HepG2 (cell line): ENCODE data around the gene WNT3A. TPM values are rescaled to one million over a fixed set of nuclear protein-coding genes. Genes with fewer than 3 reads are reported as not detected.

Source experiments
- ADNP ChIP-seq: sonication (generic); formaldehyde crosslinking; IDR thresholded peaks from 2 replicates; pipeline ENCODE4 v1.4.0; 2020; ENCODE audit warnings: missing genetic modification reagents
- AGO1 ChIP-seq: fragments of 200-400 bp; formaldehyde crosslinking; IDR thresholded peaks from 2 replicates; pipeline ENCODE4 v1.6.1; 2017; ENCODE audit warnings: mild to moderate bottlenecking, low read depth, low read length, moderate library complexity; ENCODE audit not compliant: poor library complexity, severe bottlenecking
- ATF7 ChIP-seq, 2 experiments: fragments of 450-650 bp in 1 of 2; sonication (generic) in 1 of 2; formaldehyde crosslinking in 1 of 2; IDR thresholded peaks; 2 replicates each; pipeline versions ENCODE4 v1.4.0 to v1.6.1; 2016 to 2020; ENCODE audit warnings: antibody characterized with exemption in 1 of 2, mild to moderate bottlenecking in 1 of 2, missing genetic modification reagents in 1 of 2
- FOSL2 ChIP-seq: sonication (generic); formaldehyde crosslinking; IDR thresholded peaks from 2 replicates; pipeline ENCODE4 v1.4.0; 2020; ENCODE audit warnings: missing genetic modification reagents
- HMG20B ChIP-seq: conservative IDR thresholded peaks from 2 replicates; pipeline ENCODE4 v1.6.1; 2016; ENCODE audit warnings: missing genetic modification reagents, missing compliant biosample characterization
- JUND ChIP-seq: sonication (generic); formaldehyde crosslinking; IDR thresholded peaks from 2 replicates; pipeline ENCODE4 v1.8.0; 2022; ENCODE audit warnings: mild to moderate bottlenecking, missing genetic modification reagents
- KLF13 ChIP-seq: sonication (generic); formaldehyde crosslinking; IDR thresholded peaks from 2 replicates; pipeline ENCODE4 v1.4.0; 2020; ENCODE audit warnings: mild to moderate bottlenecking, missing genetic modification reagents
- MIER3 ChIP-seq: IDR thresholded peaks from 2 replicates; pipeline ENCODE4 v1.6.1; 2016; ENCODE audit warnings: missing compliant biosample characterization, borderline replicate concordance
- RFXANK ChIP-seq: IDR thresholded peaks from 2 replicates; pipeline ENCODE4 v1.6.1; 2016
- SMC3 ChIP-seq: IDR thresholded peaks from 2 replicates; pipeline ENCODE4 v1.6.1; 2011; ENCODE audit warnings: low read length, improper control_type of control experiment
- TBX3 ChIP-seq: fragments of 450-650 bp; IDR thresholded peaks from 2 replicates; pipeline ENCODE4 v1.6.1; 2017; ENCODE audit warnings: antibody characterized with exemption, mild to moderate bottlenecking, inconsistent platforms, borderline replicate concordance
- TMF1 ChIP-seq: sonication (generic); formaldehyde crosslinking; IDR thresholded peaks from 2 replicates; pipeline ENCODE4 v1.8.1; 2022; ENCODE audit warnings: low read depth, missing genetic modification reagents
- TOE1 ChIP-seq: sonication (generic); formaldehyde crosslinking; IDR thresholded peaks from 2 replicates; pipeline ENCODE4 v1.4.0; 2020; ENCODE audit warnings: mild to moderate bottlenecking, missing genetic modification reagents
- ZBTB38 ChIP-seq: sonication (generic); formaldehyde crosslinking; IDR thresholded peaks from 2 replicates; pipeline ENCODE4 v1.5.1; 2020; ENCODE audit warnings: mild to moderate bottlenecking, missing genetic modification reagents
- ZNF136 ChIP-seq: sonication (generic); formaldehyde crosslinking; IDR thresholded peaks from 2 replicates; pipeline ENCODE4 v1.8.1; 2022; ENCODE audit warnings: low read depth, mild to moderate bottlenecking, moderate library complexity, missing genetic modification reagents
- ZNF34 ChIP-seq: sonication (generic); formaldehyde crosslinking; IDR thresholded peaks from 2 replicates; pipeline ENCODE4 v1.4.0; 2020; ENCODE audit warnings: mild to moderate bottlenecking, missing genetic modification reagents, borderline replicate concordance
- ZNF367 ChIP-seq: sonication (generic); formaldehyde crosslinking; IDR thresholded peaks from 2 replicates; pipeline ENCODE4 v1.4.0; 2020; ENCODE audit warnings: missing genetic modification reagents, borderline replicate concordance
- ZNF432 ChIP-seq: sonication (generic); formaldehyde crosslinking; IDR thresholded peaks from 2 replicates; pipeline ENCODE4 v1.5.0; 2020; ENCODE audit warnings: missing genetic modification reagents, mild to moderate bottlenecking, borderline replicate concordance
- ZNF441 ChIP-seq: sonication (generic); formaldehyde crosslinking; IDR thresholded peaks from 2 replicates; pipeline ENCODE4 v1.7.0; 2021; ENCODE audit warnings: missing genetic modification reagents, borderline replicate concordance
- ZNF558 ChIP-seq: sonication (generic); formaldehyde crosslinking; IDR thresholded peaks from 2 replicates; pipeline ENCODE4 v1.9.0; 2022; ENCODE audit warnings: mild to moderate bottlenecking, missing genetic modification reagents, borderline replicate concordance
- ZNF660 ChIP-seq: sonication (generic); formaldehyde crosslinking; IDR thresholded peaks from 2 replicates; pipeline ENCODE4 v1.5.1; 2020; ENCODE audit warnings: mild to moderate bottlenecking, low read depth, missing genetic modification reagents, borderline replicate concordance
- ZNF674 ChIP-seq: sonication (generic); formaldehyde crosslinking; IDR thresholded peaks from 2 replicates; pipeline ENCODE4 v1.5.0; 2020; ENCODE audit warnings: low read depth, mild to moderate bottlenecking, missing genetic modification reagents
- ZNF713 ChIP-seq: sonication (generic); formaldehyde crosslinking; IDR thresholded peaks from 2 replicates; pipeline ENCODE4 v1.4.0; 2020; ENCODE audit warnings: mild to moderate bottlenecking, missing genetic modification reagents
- ZSCAN29 ChIP-seq: sonication (generic); formaldehyde crosslinking; conservative IDR thresholded peaks from 2 replicates; pipeline ENCODE4 v1.4.0; 2020; ENCODE audit warnings: mild to moderate bottlenecking, missing genetic modification reagents
- polyA plus RNA-seq, 8 experiments: library from polyadenylated mRNA; depleted of rRNA in 3 of 8; stranded (reverse) in 7 of 8; unstranded in 1 of 8; fragments of >200 nt; fragmentation: Illumina TruSeq in 4 of 8; extraction: Trizol in 4 of 8; gene quantifications; 2 replicates each; pipeline versions ENCODE4 v1.2.1 to v1.2.3, GENCODE V29; 2011 to 2016; ENCODE audit warnings: low read depth in 4 of 8, missing spikeins in 1 of 8, mixed read lengths in 1 of 8; ENCODE audit not compliant: insufficient read depth in 1 of 8
- total RNA-seq, 5 experiments: library from RNA; depleted of rRNA; stranded (reverse); fragments of >200 nt; fragmentation: Illumina TruSeq; extraction: Trizol; gene quantifications; 2 replicates each; pipeline ENCODE4 v1.2.3, GENCODE V29; 2016; ENCODE audit warnings: low read depth in 1 of 5
- TF ChIP-seq, protein P1 (sequence below): IDR thresholded peaks from 2 replicates; pipeline ENCODE4 v1.6.1; 2016
- TF ChIP-seq, protein P2 (sequence below): sonication (generic); formaldehyde crosslinking; IDR thresholded peaks from 2 replicates; pipeline ENCODE4 v1.4.0; 2020; ENCODE audit warnings: missing genetic modification reagents, low read depth, mild to moderate bottlenecking, borderline replicate concordance
- TF ChIP-seq, protein P3 (sequence below): sonication (generic); formaldehyde crosslinking; IDR thresholded peaks from 2 replicates; pipeline ENCODE4 v1.4.0; 2020; ENCODE audit warnings: missing genetic modification reagents

The WNT3A gene
- total and polyA plus RNA-seq, 2 of the 13 experiments (the other 11 are each of a cell fraction or from before 2014, with no cell fraction given), result not detected

DNA sequence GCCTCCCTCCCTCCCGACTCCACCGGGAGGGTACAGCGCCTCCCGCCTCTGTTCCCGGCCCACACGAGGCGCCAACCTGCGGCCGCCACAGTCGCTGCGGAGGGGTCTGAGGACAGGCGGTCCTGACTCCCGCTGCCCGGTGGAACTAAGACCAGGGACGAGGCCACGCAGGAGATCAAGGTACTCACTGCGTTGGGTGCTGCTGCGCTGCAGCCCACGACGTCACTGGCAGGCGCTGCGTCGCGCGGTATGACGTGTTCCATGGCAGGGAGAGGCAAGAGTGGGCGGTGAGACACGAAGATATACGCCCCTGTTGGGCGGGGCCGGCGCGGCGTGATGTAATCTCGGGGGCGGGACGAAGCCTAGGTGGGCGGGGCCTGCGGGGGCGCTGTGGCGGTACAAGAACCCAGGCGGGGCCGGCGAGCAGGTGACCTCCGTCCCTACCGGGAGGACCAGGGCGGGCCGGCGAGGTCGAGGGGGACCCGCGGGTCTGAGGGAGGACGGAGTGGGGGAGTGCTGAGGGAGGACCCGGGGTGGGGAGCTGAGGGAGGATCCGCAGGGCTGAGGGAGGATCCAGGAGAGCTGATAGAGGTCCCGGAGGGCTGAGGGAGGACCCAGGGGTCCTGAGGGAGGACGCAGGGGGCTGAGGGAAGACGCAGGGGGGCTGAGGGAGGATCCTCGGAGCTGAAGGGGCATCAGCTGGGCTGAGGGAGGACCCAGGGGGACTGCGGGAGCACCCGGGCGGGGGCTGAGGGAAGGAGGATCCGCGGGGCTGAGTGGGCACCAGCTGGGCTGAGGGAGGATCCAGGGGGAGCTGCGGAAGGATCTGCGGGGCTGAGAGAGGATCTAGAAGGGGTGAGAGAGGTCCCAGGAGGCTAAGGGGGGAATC lies 102.5 kb downstream of the WNT3A start, which contains the start of gene MRPL55 (continued):
- no peak for TF ChIP-seq RFXANK (CRISPR knock-in tag)
- no peak for TF ChIP-seq SMC3
- no peak for TF ChIP-seq ZNF660 (CRISPR knock-in tag)
- no peak for TF ChIP-seq AGO1
- 0 out of 2 replicates have a peak, but pooled peaks have one; percentile 62 for TF ChIP-seq KLF13
- TF ChIP-seq ZNF34 (CRISPR knock-in tag), result 0 out of 2 replicates have a peak, but pooled peaks have one; percentile 61
- no peak for TF ChIP-seq TMF1 (CRISPR knock-in tag)
- TF ChIP-seq ZNF674 (CRISPR knock-in tag), result no peak
- no peak for TF ChIP-seq ZNF432 (CRISPR knock-in tag)
- peak; percentile 29; the same call in 1 of the 2 replicates for TF ChIP-seq TBX3
- TF ChIP-seq ZSCAN29, result 0 out of 2 replicates have a peak, but pooled peaks have one; percentile 69
- TF ChIP-seq ZNF713 (CRISPR knock-in tag), result peak; percentile 29; the same call in 1 of the 2 replicates
- peak; percentile 85; the same call in 1 of the 2 replicates for TF ChIP-seq ZNF136
- no peak for TF ChIP-seq ZNF441
- TF ChIP-seq ADNP, result no peak
- peak; percentile 81 for TF ChIP-seq ATF7 (IDR thresholded peaks at IDR 0.05)
- peak; percentile 92 for TF ChIP-seq ATF7 (CRISPR knock-in tag; IDR thresholded peaks at IDR 0.05)
- no peak for TF ChIP-seq TOE1 (CRISPR knock-in tag)
- no peak for TF ChIP-seq ZNF558 (CRISPR knock-in tag)
- TF ChIP-seq ZBTB38, result peak; percentile 35
- no peak for TF ChIP-seq HMG20B (CRISPR knock-in tag)
- TF ChIP-seq, protein P1, sequence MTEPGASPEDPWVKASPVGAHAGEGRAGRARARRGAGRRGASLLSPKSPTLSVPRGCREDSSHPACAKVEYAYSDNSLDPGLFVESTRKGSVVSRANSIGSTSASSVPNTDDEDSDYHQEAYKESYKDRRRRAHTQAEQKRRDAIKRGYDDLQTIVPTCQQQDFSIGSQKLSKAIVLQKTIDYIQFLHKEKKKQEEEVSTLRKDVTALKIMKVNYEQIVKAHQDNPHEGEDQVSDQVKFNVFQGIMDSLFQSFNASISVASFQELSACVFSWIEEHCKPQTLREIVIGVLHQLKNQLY (CRISPR knock-in tag), result no peak
- TF ChIP-seq MIER3, result peak; percentile 75; the same call in 1 of the 2 replicates
- peak; percentile 66 for TF ChIP-seq FOSL2 (CRISPR knock-in tag)
- TF ChIP-seq, protein P2, sequence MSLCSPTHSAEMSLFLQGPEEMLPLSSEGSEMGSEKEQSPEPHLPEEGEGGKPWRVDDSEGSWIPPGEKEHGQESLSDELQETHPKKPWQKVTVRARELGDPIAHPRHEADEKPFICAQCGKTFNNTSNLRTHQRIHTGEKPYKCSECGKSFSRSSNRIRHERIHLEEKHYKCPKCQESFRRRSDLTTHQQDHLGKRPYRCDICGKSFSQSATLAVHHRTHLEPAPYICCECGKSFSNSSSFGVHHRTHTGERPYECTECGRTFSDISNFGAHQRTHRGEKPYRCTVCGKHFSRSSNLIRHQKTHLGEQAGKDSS (CRISPR knock-in tag), result peak; percentile 79; the same call in 1 of the 2 replicates
- TF ChIP-seq, protein P3, sequence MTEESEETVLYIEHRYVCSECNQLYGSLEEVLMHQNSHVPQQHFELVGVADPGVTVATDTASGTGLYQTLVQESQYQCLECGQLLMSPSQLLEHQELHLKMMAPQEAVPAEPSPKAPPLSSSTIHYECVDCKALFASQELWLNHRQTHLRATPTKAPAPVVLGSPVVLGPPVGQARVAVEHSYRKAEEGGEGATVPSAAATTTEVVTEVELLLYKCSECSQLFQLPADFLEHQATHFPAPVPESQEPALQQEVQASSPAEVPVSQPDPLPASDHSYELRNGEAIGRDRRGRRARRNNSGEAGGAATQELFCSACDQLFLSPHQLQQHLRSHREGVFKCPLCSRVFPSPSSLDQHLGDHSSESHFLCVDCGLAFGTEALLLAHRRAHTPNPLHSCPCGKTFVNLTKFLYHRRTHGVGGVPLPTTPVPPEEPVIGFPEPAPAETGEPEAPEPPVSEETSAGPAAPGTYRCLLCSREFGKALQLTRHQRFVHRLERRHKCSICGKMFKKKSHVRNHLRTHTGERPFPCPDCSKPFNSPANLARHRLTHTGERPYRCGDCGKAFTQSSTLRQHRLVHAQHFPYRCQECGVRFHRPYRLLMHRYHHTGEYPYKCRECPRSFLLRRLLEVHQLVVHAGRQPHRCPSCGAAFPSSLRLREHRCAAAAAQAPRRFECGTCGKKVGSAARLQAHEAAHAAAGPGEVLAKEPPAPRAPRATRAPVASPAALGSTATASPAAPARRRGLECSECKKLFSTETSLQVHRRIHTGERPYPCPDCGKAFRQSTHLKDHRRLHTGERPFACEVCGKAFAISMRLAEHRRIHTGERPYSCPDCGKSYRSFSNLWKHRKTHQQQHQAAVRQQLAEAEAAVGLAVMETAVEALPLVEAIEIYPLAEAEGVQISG (CRISPR knock-in tag), result peak; percentile 89
- TF ChIP-seq JUND (CRISPR knock-in tag), result peak; percentile 57; the same call in 1 of the 2 replicates
- no peak for TF ChIP-seq ZNF367
